ENCODE results near the gene SHISA8.
A peak's percentile ranks its signal among the peaks of the same experiment; 100 is the strongest.

SHISA8 gene

GRCh38 chr22:41933411-41934177, 18.7 kb upstream of the SHISA8 start:
- DNase-seq (ENCODE audit: low spot score), result no peak

- DNase-seq (ENCODE audit: low spot score), result no peak
Observed at GRCh38 chr22:41932353-41932752, 17.5 kb upstream of the SHISA8 start.

- DNase-seq (ENCODE audit: low spot score), result no peak
Observed at GRCh38 chr22:41931701-41932269, 16.9 kb upstream of the SHISA8 start.

- no peak for DNase-seq (ENCODE audit: low spot score)
Observed at GRCh38 chr22:41929418-41929810, 14.5 kb upstream of the SHISA8 start.

GRCh38 chr22:41928593-41929417, 13.9 kb upstream of the SHISA8 start:
- no peak for DNase-seq (ENCODE audit: low spot score)

GRCh38 chr22:41927813-41928212, 12.9 kb upstream of the SHISA8 start:
- DNase-seq (ENCODE audit: low spot score), result no peak

- DNase-seq (ENCODE audit: low spot score), result peak; percentile 89
Observed at GRCh38 chr22:41925783-41926460, 11.0 kb upstream of the SHISA8 start.

- DNase-seq (ENCODE audit: low spot score), result no peak
Observed at GRCh38 chr22:41923595-41924276, 8.9 kb upstream of the SHISA8 start.

GRCh38 chr22:41922940-41923594, 8.2 kb upstream of the SHISA8 start:
- DNase-seq (ENCODE audit: low spot score), result no peak

GRCh38 chr22:41922328-41922727, 7.5 kb upstream of the SHISA8 start:
- DNase-seq (ENCODE audit: low spot score), result no peak

- DNase-seq (ENCODE audit: low spot score), result no peak
Observed at GRCh38 chr22:41920271-41920976, 5.5 kb upstream of the SHISA8 start.

- no peak for DNase-seq (ENCODE audit: low spot score)
Observed at GRCh38 chr22:41919357-41920224, 4.7 kb upstream of the SHISA8 start.

GRCh38 chr22:41917903-41918791, 3.3 kb upstream of the SHISA8 start:
- DNase-seq (ENCODE audit: low spot score), result no peak

- DNase-seq (ENCODE audit: low spot score), result no peak
Observed at GRCh38 chr22:41917375-41917902, 2.6 kb upstream of the SHISA8 start.

- DNase-seq (ENCODE audit: low spot score), result no peak
Observed at GRCh38 chr22:41916745-41917358, 2.0 kb upstream of the SHISA8 start.

GRCh38 chr22:41915786-41916493, 1.1 kb upstream of the SHISA8 start:
- no peak for DNase-seq (ENCODE audit: low spot score)

GRCh38 chr22:41914611-41915034, 251 bp downstream of the SHISA8 start:
- peak; percentile 74 for DNase-seq (ENCODE audit: low spot score)
